Common myeloid progenitor, CD34-positive (primary cell): ENCODE results near the gene RSPO1.

Experiments
- CTCF ChIA-PET: fragments of 350-600 bp; sonication (Branson Sonifier 250); formaldehyde crosslinking; loops from one replicate; lab custom pipeline; 2021; ENCODE audit warnings: antibody characterized with exemption; lab: Charles Lee
- POLR2A ChIA-PET: fragments of 350-600 bp; sonication (Branson Sonifier 250); formaldehyde crosslinking; loops from one replicate; lab custom pipeline; 2021; ENCODE audit warnings: antibody characterized with exemption; lab: Charles Lee
- DNase-seq, 3 donors: peaks; one replicate each; pipeline versions ENCODE4 v3.0.0 to v3.0.0-alpha.2; 2013
- H3K27ac ChIP-seq, 2 experiments: 1 replicate in 1 of 2; 2 replicates in 1 of 2; pipeline ENCODE4 v1.7.0; 2013; ENCODE audit warnings: inconsistent platforms in 2 of 2, low read length in 2 of 2, mild to moderate bottlenecking in 2 of 2, low read depth in 1 of 2, moderate library complexity in 1 of 2; ENCODE audit not compliant: severe bottlenecking in 2 of 2, insufficient read depth in 1 of 2, poor library complexity in 1 of 2
- H3K27me3 ChIP-seq, 5 experiments: replicated peaks in 2 of 5; 1 replicate in 3 of 5; 2 replicates in 2 of 5; pipeline versions ENCODE4 v1.6.1 to v1.7.0; 2013; ENCODE audit warnings: low read length in 4 of 5, mild to moderate bottlenecking in 2 of 5, moderate library complexity in 2 of 5, inconsistent platforms in 1 of 5; ENCODE audit not compliant: insufficient read depth in 5 of 5, control insufficient read depth in 4 of 5
- H3K36me3 ChIP-seq, 4 experiments: 1 replicate in 2 of 4; 2 replicates in 2 of 4; pipeline versions ENCODE4 v1.6.1 to v1.7.0; 2013; ENCODE audit warnings: low read length in 3 of 4, control low read depth in 1 of 4, mild to moderate bottlenecking in 1 of 4; ENCODE audit not compliant: control insufficient read depth in 4 of 4, insufficient read depth in 4 of 4
- H3K4me1 ChIP-seq, 4 experiments: 1 replicate in 3 of 4; 2 replicates in 1 of 4; pipeline versions ENCODE4 v1.6.1 to v1.7.1; 2013; ENCODE audit warnings: low read length in 3 of 4, mild to moderate bottlenecking in 3 of 4, control low read depth in 1 of 4, inconsistent platforms in 1 of 4, moderate library complexity in 1 of 4; ENCODE audit not compliant: control insufficient read depth in 4 of 4, insufficient read depth in 4 of 4; ENCODE audit errors: control extremely low read depth in 1 of 4
- H3K4me3 ChIP-seq, 7 experiments: 1 replicate in 4 of 7; 2 replicates in 3 of 7; pipeline versions ENCODE4 v1.5.1 to v1.7.0; 2013; ENCODE audit warnings: mild to moderate bottlenecking in 7 of 7, low read length in 6 of 7, moderate library complexity in 6 of 7, inconsistent platforms in 2 of 7, low read depth in 2 of 7, control low read depth in 1 of 7; ENCODE audit not compliant: insufficient read depth in 4 of 7, control insufficient read depth in 1 of 7; ENCODE audit errors: extremely low read depth in 1 of 7
- H3K9me3 ChIP-seq, 5 experiments: 1 replicate in 4 of 5; 2 replicates in 1 of 5; pipeline versions ENCODE4 v1.6.1 to v1.7.1; 2013; ENCODE audit warnings: low read length in 4 of 5, mild to moderate bottlenecking in 2 of 5, inconsistent platforms in 1 of 5, low read depth in 1 of 5, moderate library complexity in 1 of 5; ENCODE audit not compliant: control insufficient read depth in 4 of 5, insufficient read depth in 2 of 5; ENCODE audit errors: control extremely low read depth in 1 of 5
- WGBS: methylation state at CpG from one replicate; pipeline ENCODE4 v1.1.5; 2013; ENCODE audit not compliant: insufficient coverage; 5-methylcytosine and 5-hydroxymethylcytosine counted together

Gene RSPO1

DNA sequence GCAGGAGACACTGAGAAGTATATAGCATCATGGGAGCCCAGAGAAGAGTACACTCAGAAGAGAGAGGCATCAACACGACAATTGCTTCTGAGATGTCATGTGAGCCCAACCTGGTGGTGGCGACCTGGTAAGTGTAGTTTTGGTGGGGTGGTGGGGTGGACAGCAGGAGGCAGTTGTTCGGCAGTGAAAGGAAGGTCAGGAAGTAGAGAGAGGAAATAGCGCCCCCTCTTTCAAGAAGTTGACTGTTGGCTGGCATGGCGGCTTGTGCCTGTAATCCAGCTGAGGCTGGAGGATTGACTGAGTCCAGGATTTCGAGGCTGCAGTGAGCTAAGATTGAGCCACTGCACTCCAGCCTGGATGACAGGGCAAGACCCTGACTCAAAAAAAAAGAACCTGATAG lies 12.6 kb downstream of the RSPO1 start:
- peaks cover 0 to 2% (median 0%) of the 10 kb centered on the region in 5 experiments for H3K9me3 ChIP-seq
- H3K4me3 ChIP-seq = no peak overlapping the region
- WGBS = 34% methylated on average over 6 of the region's 6 CpGs
- H3K36me3 ChIP-seq = no peaks in the 10 kb centered on the region
- ChIA-PET CTCF (interaction anchor here (0.6 kb wide), 1 partner anchor 75 kb away, joined by 4 read pairs; no protein-coding TSS in a partner anchor), POLR2A (no interaction called here)
- no peaks in the 10 kb centered on the region for H3K4me1 ChIP-seq
- peaks cover 4 to 79% (median 24%) of the 10 kb centered on the region in 5 experiments for H3K27me3 ChIP-seq
- peak in 1 of 3 donors; percentile 17 for DNase-seq
- H3K27ac ChIP-seq = no peak overlapping the region

GRCh38 chr1:37621326-37621870 lies 13.3 kb downstream of the RSPO1 start:
- ChIA-PET CTCF (no interaction called here), POLR2A (no interaction called here)
- Histone ChIP-seq H3K4me1 (no peaks in the 10 kb centered on the region), H3K27me3 (peaks cover 4 to 79% (median 24%) of the 10 kb centered on the region in 5 experiments), H3K9me3 (peaks cover 0 to 2% (median 0%) of the 10 kb centered on the region in 5 experiments), H3K4me3 (no peak overlapping the region), H3K27ac (no peak overlapping the region), H3K36me3 (no peaks in the 10 kb centered on the region)
- no peak for DNase-seq
- 70% methylated on average over 7 of the region's 10 CpGs for WGBS

GRCh38 chr1:37620707-37621106 lies 14.0 kb downstream of the RSPO1 start:
- no peak overlapping the region for H3K27ac ChIP-seq
- POLR2A ChIA-PET = no interaction called here
- peaks cover 0 to 2% (median 0%) of the 10 kb centered on the region in 5 experiments for H3K9me3 ChIP-seq
- no peaks in the 10 kb centered on the region for H3K4me1 ChIP-seq
- no peaks in the 10 kb centered on the region for H3K36me3 ChIP-seq
- peaks cover 4 to 79% (median 22%) of the 10 kb centered on the region in 5 experiments for H3K27me3 ChIP-seq
- DNase-seq = no peak
- CTCF ChIA-PET = no interaction called here
- 88% methylated on average over 3 of the region's 6 CpGs for WGBS
- H3K4me3 ChIP-seq = no peak overlapping the region

DNA sequence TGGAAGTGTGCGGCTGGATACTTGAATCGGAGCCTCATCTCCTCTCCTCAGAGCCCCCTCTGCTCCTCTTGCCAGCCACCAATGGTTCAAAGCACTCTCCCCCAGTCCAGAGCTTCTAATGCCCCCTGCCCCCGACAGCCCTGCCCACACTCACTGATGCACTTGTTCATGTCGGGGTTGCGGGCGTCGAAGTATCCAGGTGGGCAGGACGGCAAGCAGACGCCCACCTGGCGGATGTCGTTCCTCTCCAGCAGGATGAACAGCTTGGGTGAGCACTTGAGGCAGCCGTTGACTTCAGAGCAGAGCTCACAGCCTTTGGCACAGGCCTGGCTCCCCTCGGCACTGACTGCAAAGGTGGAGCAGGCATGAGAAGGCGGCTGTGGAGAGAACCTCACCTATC lies 18.4 kb downstream of the RSPO1 start:
- 86% methylated on average over 7 of the region's 14 CpGs for WGBS
- DNase-seq = no peak
- H3K27me3 ChIP-seq = peaks cover 0 to 61% (median 21%) of the 10 kb centered on the region in 5 experiments
- no peak overlapping the region for H3K4me3 ChIP-seq
- H3K27ac ChIP-seq = no peak overlapping the region
- ChIA-PET POLR2A (no interaction called here), CTCF (interaction anchor here (1.2 to 1.8 kb wide), 2 partner anchors 13 to 39 kb away, joined by 3 to 10 read pairs; no protein-coding TSS in a partner anchor)
- H3K9me3 ChIP-seq = no peaks in the 10 kb centered on the region
- H3K36me3 ChIP-seq = no peaks in the 10 kb centered on the region
- peaks cover 0 to 1% (median 0%) of the 10 kb centered on the region in 4 experiments for H3K4me1 ChIP-seq

DNA sequence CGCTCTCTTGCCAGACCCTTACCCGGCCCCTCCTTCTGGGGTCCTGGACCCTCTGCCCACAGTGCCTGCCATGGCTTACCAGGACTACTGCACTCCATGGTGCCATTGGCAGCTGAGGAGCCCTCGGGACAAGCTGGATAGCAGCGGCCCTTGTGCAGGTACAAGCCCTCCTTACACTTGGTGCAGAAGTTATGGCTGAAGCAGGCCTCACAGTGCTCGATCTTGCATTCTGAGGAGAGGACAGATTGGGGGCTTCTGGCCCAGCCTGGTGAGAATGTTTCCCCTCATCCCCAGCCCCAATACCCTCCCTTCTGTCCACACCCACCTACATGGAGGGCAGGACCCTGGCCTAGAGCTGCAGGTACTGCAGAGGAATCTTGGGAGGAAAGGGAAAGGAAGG lies 20.6 kb downstream of the RSPO1 start:
- Histone ChIP-seq H3K27me3 (peaks cover 0 to 51% (median 20%) of the 10 kb centered on the region in 5 experiments), H3K4me3 (no peak overlapping the region), H3K36me3 (no peaks in the 10 kb centered on the region), H3K27ac (no peak overlapping the region), H3K9me3 (no peaks in the 10 kb centered on the region), H3K4me1 (peaks cover 0 to 1% (median 0%) of the 10 kb centered on the region in 4 experiments)
- ChIA-PET POLR2A (no interaction called here), CTCF (interaction anchor here (1.2 kb wide), 1 partner anchor 67 kb away, joined by 3 read pairs; no protein-coding TSS in a partner anchor)
- no peak for DNase-seq
- 94% methylated on average over 2 of the region's 5 CpGs for WGBS

- no peak for DNase-seq
- ChIA-PET POLR2A (no interaction called here), CTCF (interaction anchor here (1.5 kb wide), 1 partner anchor 9 kb away, joined by 5 read pairs; no protein-coding TSS in a partner anchor)
- H3K9me3 ChIP-seq = no peaks in the 10 kb centered on the region
- H3K27ac ChIP-seq = no peak overlapping the region
- peaks cover 0 to 35% (median 19%) of the 10 kb centered on the region in 5 experiments for H3K27me3 ChIP-seq
- H3K4me3 ChIP-seq = no peak overlapping the region
- 88% methylated on average over 3 of the region's 4 CpGs for WGBS
- peaks cover 0 to 1% (median 0%) of the 10 kb centered on the region in 4 experiments for H3K4me1 ChIP-seq
- no peaks in the 10 kb centered on the region for H3K36me3 ChIP-seq
Observed at GRCh38 chr1:37612186-37612585, 22.5 kb downstream of the RSPO1 start.

- H3K27ac ChIP-seq = no peak overlapping the region
- H3K36me3 ChIP-seq = no peaks in the 10 kb centered on the region
- ChIA-PET CTCF (interaction anchor here (12.9 kb wide), 1 partner anchor 68 kb away, joined by 187 read pairs; no protein-coding TSS in a partner anchor), POLR2A (no interaction called here)
- H3K4me1 ChIP-seq = peaks cover 0 to 3% (median 0%) of the 10 kb centered on the region in 4 experiments
- no peak overlapping the region for H3K4me3 ChIP-seq
- 100% methylated on average over 1 of the region's 2 CpGs for WGBS
- peaks cover 0 to 15% (median 8%) of the 10 kb centered on the region in 5 experiments for H3K27me3 ChIP-seq
- no peak for DNase-seq
- no peaks in the 10 kb centered on the region for H3K9me3 ChIP-seq
Observed at GRCh38 chr1:37609994-37610393, 24.7 kb downstream of the RSPO1 start.
